Fibroblast of lung (primary cell): ENCODE data around the gene PLEKHN1. TPM values are rescaled to one million over a fixed set of nuclear protein-coding genes. Genes with fewer than 3 reads are reported as not detected.

Source experiments
- DNase-seq, 2 donors: peaks; one replicate each; pipeline versions ENCODE4 v3.0.0 to v3.0.0-alpha.2; 2010; ENCODE audit warnings: low read depth in 2 of 2
- H2AFZ ChIP-seq: 2 replicates; pipeline ENCODE4 v1.5.1; 2012; ENCODE audit warnings: low read length, control low read depth, inconsistent platforms
- H3K27ac ChIP-seq: 2 replicates; pipeline ENCODE4 v1.5.1; 2011; ENCODE audit warnings: low read length, control low read depth; ENCODE audit not compliant: insufficient read depth
- H3K27me3 ChIP-seq: 2 replicates; pipeline ENCODE4 v1.5.1; 2011; ENCODE audit warnings: mild to moderate bottlenecking, low read length; ENCODE audit not compliant: control insufficient read depth, insufficient read depth
- H3K36me3 ChIP-seq: 2 replicates; pipeline ENCODE4 v1.5.1; 2011; ENCODE audit warnings: low read length; ENCODE audit not compliant: control insufficient read depth, insufficient read depth
- H3K4me1 ChIP-seq: 2 replicates; pipeline ENCODE4 v1.5.1; 2011; ENCODE audit warnings: low read length; ENCODE audit not compliant: control insufficient read depth, insufficient read depth; ENCODE audit errors: extremely low read depth
- H3K4me2 ChIP-seq: 2 replicates; pipeline ENCODE4 v1.5.1; 2011; ENCODE audit warnings: low read length, control low read depth; ENCODE audit not compliant: insufficient read depth; ENCODE audit errors: extremely low read depth
- H3K4me3 ChIP-seq, 4 experiments: fragments of 200-600 bp in 1 of 4; sonication (generic) in 1 of 4; replicated peaks in 1 of 4; 2 replicates each; pipeline ENCODE4 v1.5.1; 2011 to 2016; ENCODE audit warnings: low read length in 4 of 4, low read depth in 3 of 4, mild to moderate bottlenecking in 3 of 4, control low read depth in 2 of 4, inconsistent platforms in 1 of 4, mixed read lengths in 1 of 4; ENCODE audit not compliant: insufficient read depth in 1 of 4; ENCODE audit errors: control extremely low read depth in 1 of 4
- H3K79me2 ChIP-seq: 2 replicates; pipeline ENCODE4 v1.5.1; 2012; ENCODE audit warnings: mild to moderate bottlenecking, low read length, inconsistent platforms; ENCODE audit not compliant: control insufficient read depth, insufficient read depth
- H3K9ac ChIP-seq: 2 replicates; pipeline ENCODE4 v1.5.1; 2011; ENCODE audit warnings: mild to moderate bottlenecking, low read length, control low read depth; ENCODE audit not compliant: insufficient read depth
- H3K9me3 ChIP-seq: 2 replicates; pipeline ENCODE4 v1.5.1; 2012; ENCODE audit warnings: low read depth, low read length; ENCODE audit not compliant: control insufficient read depth, insufficient read depth
- H4K20me1 ChIP-seq: 2 replicates; pipeline ENCODE4 v1.5.1; 2011; ENCODE audit warnings: low read length; ENCODE audit not compliant: control insufficient read depth, insufficient read depth; ENCODE audit errors: extremely low read depth
- CTCF ChIP-seq, 2 donors: IDR thresholded peaks in 1 of 2; conservative IDR thresholded peaks in 1 of 2; 1 replicate in 1 of 2; 2 replicates in 1 of 2; pipeline ENCODE4 v1.5.1; 2011 to 2012; ENCODE audit warnings: low read length in 2 of 2, control low read depth in 1 of 2, inconsistent platforms in 1 of 2, low read depth in 1 of 2, mild to moderate bottlenecking in 1 of 2
- EZH2 ChIP-seq: IDR thresholded peaks from 2 replicates; pipeline ENCODE4 v1.5.1; 2012; ENCODE audit warnings: low read length, control low read depth, mild to moderate bottlenecking; ENCODE audit errors: missing control alignments
- polyA plus RNA-seq, 2 donors: library from polyadenylated mRNA; depleted of rRNA in 1 of 2; stranded (reverse) in 1 of 2; unstranded in 1 of 2; fragments of >200 nt; gene quantifications; 2 replicates each; pipeline ENCODE4 v1.2.1, GENCODE V29; 2011 to 2012; ENCODE audit warnings: missing spikeins in 1 of 2
- total RNA-seq: library from RNA; depleted of rRNA; stranded (reverse); fragments of >200 nt; gene quantifications from 2 replicates; pipeline ENCODE4 v1.2.1, GENCODE V29; 2014

Gene PLEKHN1
- total and polyA plus RNA-seq, 2 donors (not counting 1 experiment from before 2014, with no cell fraction given), result 0.17 to 0.41 TPM

GRCh38 chr1:997993-998744 is 31.9 kb downstream of the PLEKHN1 start:
- DNase-seq, result no peak
- H3K4me3 ChIP-seq, result no peak overlapping the region
- no peaks in the 10 kb centered on the region for H3K79me2 ChIP-seq
- no peak overlapping the region for H2AFZ ChIP-seq
- no peaks in the 10 kb centered on the region for H3K9me3 ChIP-seq
- no peaks in the 10 kb centered on the region for H3K36me3 ChIP-seq
- H3K27me3 ChIP-seq, result peaks cover 17% of the 10 kb centered on the region
- no peak overlapping the region for H3K9ac ChIP-seq
- H3K27ac ChIP-seq, result no peak overlapping the region
- H3K4me2 ChIP-seq, result no peak overlapping the region
- H3K4me1 ChIP-seq, result peaks cover 2% of the 10 kb centered on the region
- peak; percentile 85 for TF ChIP-seq EZH2
- no peak for TF ChIP-seq CTCF (conservative IDR thresholded peaks at IDR 0.05 in 1 of 2, IDR thresholded peaks at IDR 0.05 in 1 of 2; ENCODE audit: low read depth in 1 of 2, low read length in 2 of 2)
- no peaks in the 10 kb centered on the region for H4K20me1 ChIP-seq

- Histone ChIP-seq H4K20me1 (no peaks in the 10 kb centered on the region), H3K4me3 (peak overlapping the region in 1 of 4 experiments; percentile 48), H2AFZ (no peak overlapping the region), H3K4me1 (peaks cover 2% of the 10 kb centered on the region), H3K9ac (peak overlapping the region; percentile 89), H3K27me3 (peaks cover 17% of the 10 kb centered on the region), H3K27ac (no peak overlapping the region), H3K36me3 (no peaks in the 10 kb centered on the region), H3K79me2 (no peaks in the 10 kb centered on the region), H3K4me2 (peak overlapping the region; percentile 32), H3K9me3 (no peaks in the 10 kb centered on the region)
- peak in 1 of 2 donors; percentile 57 for DNase-seq
- TF ChIP-seq CTCF (conservative IDR thresholded peaks at IDR 0.05 in 1 of 2, IDR thresholded peaks at IDR 0.05 in 1 of 2; ENCODE audit: low read depth in 1 of 2, low read length in 2 of 2) (no peak), EZH2 (no peak)
Observed at GRCh38 chr1:998745-998994, 32.4 kb downstream of the PLEKHN1 start.

GRCh38 chr1:998995-999724 is 32.9 kb downstream of the PLEKHN1 start:
- Histone ChIP-seq H3K9ac (peak overlapping the region; percentile 89), H3K9me3 (no peaks in the 10 kb centered on the region), H3K4me2 (peak overlapping the region; percentile 40), H3K27me3 (peaks cover 17% of the 10 kb centered on the region), H3K79me2 (no peaks in the 10 kb centered on the region), H3K4me3 (peak overlapping the region in 1 of 4 experiments; percentile 48), H2AFZ (no peak overlapping the region), H3K4me1 (peaks cover 2% of the 10 kb centered on the region), H3K27ac (no peak overlapping the region), H4K20me1 (no peaks in the 10 kb centered on the region), H3K36me3 (no peaks in the 10 kb centered on the region)
- TF ChIP-seq CTCF (conservative IDR thresholded peaks at IDR 0.05 in 1 of 2, IDR thresholded peaks at IDR 0.05 in 1 of 2; ENCODE audit: low read depth in 1 of 2, low read length in 2 of 2) (no peak), EZH2 (peak; percentile 91)
- no peak for DNase-seq
